Neural progenitor cell (in vitro differentiated cells): ENCODE results near the gene ANG. TPM values are rescaled to one million over a fixed set of nuclear protein-coding genes. Genes with fewer than 3 reads are reported as not detected.
A peak's percentile ranks its signal among the peaks of the same experiment; 100 is the strongest.

Experiments
- DNase-seq: peaks from one replicate; pipeline ENCODE4 v3.0.0-alpha.2; 2016; ENCODE audit warnings: low spot score
- H2AFZ ChIP-seq: fragments of 200-600 bp; sonication (generic); replicated peaks from 2 replicates; pipeline ENCODE4 v1.6.1; 2016; ENCODE audit warnings: antibody characterized with exemption
- H3F3A ChIP-seq: fragments of 200-600 bp; sonication (generic); 2 replicates; pipeline ENCODE4 v1.6.1; 2016; ENCODE audit warnings: antibody characterized with exemption, low read depth
- H3K27ac ChIP-seq: fragments of 200-600 bp; sonication (generic); 2 replicates; pipeline ENCODE4 v1.5.1; 2016; ENCODE audit warnings: mild to moderate bottlenecking
- H3K27me3 ChIP-seq: fragments of 200-600 bp; sonication (generic); 2 replicates; pipeline ENCODE4 v1.6.1; 2016; ENCODE audit warnings: mild to moderate bottlenecking, moderate library complexity
- H3K36me3 ChIP-seq: fragments of 200-600 bp; sonication (generic); 2 replicates; pipeline ENCODE4 v1.5.1; 2016
- H3K4me1 ChIP-seq: fragments of 200-600 bp; sonication (generic); 2 replicates; pipeline ENCODE4 v1.6.1; 2016; ENCODE audit warnings: mixed run types
- H3K4me2 ChIP-seq: fragments of 200-600 bp; sonication (generic); 2 replicates; pipeline ENCODE4 v1.6.1; 2016
- H3K4me3 ChIP-seq: fragments of 200-600 bp; sonication (generic); 2 replicates; pipeline ENCODE4 v1.5.1; 2016
- H3K79me2 ChIP-seq: fragments of 200-600 bp; sonication (generic); 2 replicates; pipeline ENCODE4 v1.6.1; 2016; ENCODE audit warnings: low read depth
- H3K9ac ChIP-seq: fragments of 200-600 bp; sonication (generic); 2 replicates; pipeline ENCODE4 v1.6.1; 2016
- H3K9me3 ChIP-seq: fragments of 200-600 bp; sonication (generic); 2 replicates; pipeline ENCODE4 v1.5.1; 2016; ENCODE audit warnings: low read depth
- H4K20me1 ChIP-seq: fragments of 200-600 bp; sonication (generic); 2 replicates; pipeline ENCODE4 v1.6.1; 2016; ENCODE audit warnings: low read depth
- H3K27ac Mint-ChIP-seq: 3 replicates; pipeline ENCODE4 v1.8.0; 2021; ENCODE audit warnings: mixed read lengths
- H3K27me3 Mint-ChIP-seq: 2 replicates; pipeline ENCODE4 v1.8.0; 2022; ENCODE audit warnings: low read depth, mild to moderate bottlenecking, inconsistent platforms, moderate library complexity, mixed read lengths; ENCODE audit not compliant: insufficient read depth
- H3K36me3 Mint-ChIP-seq: 3 replicates; pipeline ENCODE4 v1.8.0; 2021; ENCODE audit warnings: mixed read lengths
- H3K4me1 Mint-ChIP-seq: 3 replicates; pipeline ENCODE4 v1.8.0; 2021; ENCODE audit warnings: mixed read lengths
- H3K4me3 Mint-ChIP-seq: 3 replicates; pipeline ENCODE4 v1.8.0; 2021; ENCODE audit warnings: mild to moderate bottlenecking, moderate library complexity, mixed read lengths
- H3K9me3 Mint-ChIP-seq: 3 replicates; pipeline ENCODE4 v1.8.0; 2020; ENCODE audit warnings: mixed read lengths
- CTCF ChIP-seq: fragments of 200-600 bp; sonication (generic); IDR thresholded peaks from 2 replicates; pipeline ENCODE4 v1.5.1; 2017; ENCODE audit warnings: antibody characterized with exemption, mild to moderate bottlenecking
- EZH2 ChIP-seq: fragments of 200-600 bp; sonication (generic); IDR thresholded peaks from 2 replicates; pipeline ENCODE4 v1.6.1; 2017; ENCODE audit warnings: antibody characterized with exemption, mild to moderate bottlenecking, moderate library complexity
- EZH2phosphoT487 ChIP-seq: fragments of 200-600 bp; sonication (generic); IDR thresholded peaks from 2 replicates; pipeline ENCODE4 v1.6.1; 2017; ENCODE audit warnings: antibody characterized with exemption
- total RNA-seq: library from RNA; depleted of rRNA; stranded (reverse); fragments of >200 nt; gene quantifications from 2 replicates; pipeline ENCODE4 v1.2.3, GENCODE V29; 2015; ENCODE audit warnings: low replicate concordance

Gene ANG
- total RNA-seq, 1 donor from 2014 or later: not detected

DNA sequence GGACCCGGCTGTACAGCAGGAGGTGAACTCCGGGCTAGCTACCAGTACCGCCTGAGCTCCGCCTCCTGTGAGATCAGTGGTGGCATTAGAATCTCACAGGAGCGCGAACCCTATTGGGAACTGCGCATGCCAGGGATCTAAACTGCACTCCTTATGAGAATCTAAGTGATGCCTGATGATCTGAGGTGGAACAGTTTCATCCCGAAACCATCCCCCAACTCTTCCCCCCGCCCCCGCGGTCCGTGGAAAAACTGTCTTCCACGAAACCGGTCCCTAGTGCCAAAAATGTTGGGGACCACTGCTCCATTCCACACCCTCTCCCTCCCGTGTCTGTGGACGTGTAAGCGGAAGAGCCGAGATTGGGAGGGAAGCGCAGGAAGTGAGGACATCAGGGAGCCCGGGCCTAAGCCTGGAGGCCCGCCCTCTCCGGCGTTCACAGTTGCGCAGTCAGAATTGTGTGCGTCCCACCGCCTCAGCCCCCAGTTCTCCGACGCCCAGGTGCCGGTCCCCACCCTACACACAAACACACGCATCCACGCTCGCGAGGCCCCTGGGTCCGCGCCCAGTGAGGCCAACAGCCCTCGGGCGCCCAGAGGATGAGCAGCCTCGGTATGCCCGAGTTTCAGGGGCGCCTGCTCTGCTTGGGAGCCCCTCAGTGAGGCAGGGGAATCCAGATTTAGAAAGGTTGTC is 6.0 kb upstream of the ANG start:
- Mint-ChIP-seq H3K36me3 (no peaks in the 10 kb centered on the region), H3K4me3 (no peak overlapping the region), H3K4me1 (peaks cover 21% of the 10 kb centered on the region), H3K9me3 (peaks cover 7% of the 10 kb centered on the region), H3K27ac (no peak overlapping the region), H3K27me3 (peaks cover 7% of the 10 kb centered on the region)
- DNase-seq: peak; percentile 86
- H3F3A ChIP-seq: peaks cover 53% of the 10 kb centered on the region
- no peaks in the 10 kb centered on the region for H3K9me3 ChIP-seq
- peak overlapping the region; percentile 57 for H3K9ac ChIP-seq
- no peaks in the 10 kb centered on the region for H4K20me1 ChIP-seq
- TF ChIP-seq EZH2phosphoT487: no peak
- TF ChIP-seq EZH2: no peak
- no peak for TF ChIP-seq CTCF
- H3K36me3 ChIP-seq: no peaks in the 10 kb centered on the region
- peaks cover 18% of the 10 kb centered on the region for H3K27me3 ChIP-seq
- peak overlapping the region; percentile 91 for H2AFZ ChIP-seq
- H3K79me2 ChIP-seq: no peaks in the 10 kb centered on the region
- peak overlapping the region; percentile 87 for H3K4me2 ChIP-seq
- H3K27ac ChIP-seq: peak overlapping the region; percentile 68
- H3K4me3 ChIP-seq: peak overlapping the region; percentile 77
- peaks cover 8% of the 10 kb centered on the region for H3K4me1 ChIP-seq

DNA sequence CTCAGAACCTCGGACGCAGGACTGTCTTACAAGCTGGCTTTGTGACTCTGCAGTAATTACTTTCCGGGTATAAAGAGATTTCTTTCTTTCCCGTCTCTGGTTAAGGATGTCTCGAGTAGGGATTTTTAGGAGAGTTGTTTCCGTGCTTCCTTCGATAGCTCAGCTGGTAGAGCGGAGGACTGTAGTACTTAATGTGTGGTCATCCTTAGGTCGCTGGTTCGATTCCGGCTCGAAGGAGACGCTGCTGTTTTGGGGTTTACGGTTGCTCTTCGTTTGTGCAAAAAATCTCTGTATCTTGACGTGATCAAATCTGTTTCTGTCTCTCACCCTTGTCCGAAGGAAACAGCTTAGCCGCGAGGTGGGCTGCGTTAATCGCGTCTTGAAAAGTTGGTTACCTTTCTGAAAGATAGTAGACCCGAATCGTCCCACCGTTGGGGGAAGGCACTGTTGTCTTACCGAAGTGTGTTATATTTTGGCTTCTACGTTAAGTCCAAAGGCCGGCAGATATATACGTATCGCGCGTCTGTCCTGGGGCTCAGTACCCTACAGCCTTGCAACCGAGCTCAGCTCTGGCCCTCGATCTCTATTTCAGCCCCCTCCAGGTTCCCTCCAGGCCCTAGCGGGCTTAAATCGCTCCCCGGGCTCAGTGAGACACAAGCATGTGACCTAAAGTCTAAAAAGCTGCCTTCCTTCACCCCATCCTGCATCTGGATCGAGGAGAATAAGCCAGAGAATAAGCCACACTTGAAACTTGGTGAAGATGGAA is 5.3 kb upstream of the ANG start:
- H3K4me2 ChIP-seq: peak overlapping the region; percentile 87
- peak overlapping the region; percentile 77 for H3K4me3 ChIP-seq
- Mint-ChIP-seq H3K27ac (no peak overlapping the region), H3K4me1 (peaks cover 21% of the 10 kb centered on the region), H3K4me3 (no peak overlapping the region), H3K27me3 (peaks cover 7% of the 10 kb centered on the region), H3K9me3 (peaks cover 7% of the 10 kb centered on the region), H3K36me3 (no peaks in the 10 kb centered on the region)
- peaks cover 53% of the 10 kb centered on the region for H3F3A ChIP-seq
- DNase-seq: peak; percentile 88
- no peaks in the 10 kb centered on the region for H4K20me1 ChIP-seq
- peak overlapping the region; percentile 68 for H3K27ac ChIP-seq
- peak overlapping the region; percentile 93 for H2AFZ ChIP-seq
- no peaks in the 10 kb centered on the region for H3K79me2 ChIP-seq
- no peaks in the 10 kb centered on the region for H3K36me3 ChIP-seq
- TF ChIP-seq EZH2: no peak
- no peak for TF ChIP-seq CTCF
- no peak for TF ChIP-seq EZH2phosphoT487
- H3K4me1 ChIP-seq: peaks cover 8% of the 10 kb centered on the region
- H3K9ac ChIP-seq: peak overlapping the region; percentile 57
- peaks cover 18% of the 10 kb centered on the region for H3K27me3 ChIP-seq
- H3K9me3 ChIP-seq: no peaks in the 10 kb centered on the region

DNA sequence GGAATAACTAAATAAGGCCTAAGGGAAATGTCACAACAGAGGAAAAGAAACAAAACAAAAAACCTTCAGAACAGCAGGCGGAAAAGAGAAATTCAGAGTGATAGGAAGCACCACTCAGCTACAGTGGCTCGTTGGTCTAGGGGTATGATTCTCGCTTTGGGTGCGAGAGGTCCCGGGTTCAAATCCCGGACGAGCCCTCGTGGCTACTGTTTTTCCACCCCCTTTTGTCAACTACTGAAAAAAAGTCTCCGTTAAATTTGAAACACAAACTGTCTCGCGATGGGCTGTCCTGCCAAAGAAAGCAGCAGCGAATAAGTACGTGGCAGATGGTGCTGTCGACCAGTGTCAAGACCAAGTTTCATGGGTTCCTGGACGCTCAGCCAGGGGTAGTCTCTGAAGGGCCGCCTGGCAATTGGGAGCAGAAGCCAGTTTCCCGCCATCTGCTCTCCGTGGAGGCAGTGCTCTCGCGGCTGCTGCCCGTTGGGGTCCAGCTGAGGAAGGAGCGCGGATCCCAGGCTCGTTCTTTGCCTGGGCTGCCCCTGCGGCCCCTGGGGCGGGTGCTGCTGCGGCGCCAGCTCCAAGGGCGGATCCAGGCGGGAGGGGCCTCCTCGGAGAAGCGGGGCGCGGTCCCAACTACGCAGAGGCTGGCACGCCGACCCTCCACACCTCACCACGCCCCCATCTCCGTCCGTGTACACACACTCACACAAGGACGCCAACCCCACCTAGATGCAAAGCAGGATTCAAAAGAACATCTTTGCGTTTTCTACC is 4.5 kb upstream of the ANG start, which contains the start of gene RNASE4:
TSS of gene RNASE4 (plus strand) at position 670 of the 771 bp plus-strand sequence. CDS start 14,812 bp downstream, outside the sequence.
- Mint-ChIP-seq H3K36me3 (no peaks in the 10 kb centered on the region), H3K27me3 (peaks cover 7% of the 10 kb centered on the region), H3K4me3 (no peak within 1 kb of the TSS), H3K27ac (peak within 1 kb of the TSS; percentile 42), H3K4me1 (peaks cover 21% of the 10 kb centered on the region), H3K9me3 (peaks cover 7% of the 10 kb centered on the region)
- peak within 1 kb of the TSS; percentile 94 for H2AFZ ChIP-seq
- peaks cover 18% of the 10 kb centered on the region for H3K27me3 ChIP-seq
- no peaks in the 10 kb centered on the region for H3K36me3 ChIP-seq
- peak within 1 kb of the TSS; percentile 0 for H3K27ac ChIP-seq
- peak within 1 kb of the TSS; percentile 87 for H3K4me2 ChIP-seq
- TF ChIP-seq CTCF (no peak), EZH2 (no peak)
- H3K9ac ChIP-seq: no peak within 1 kb of the TSS
- peaks cover 53% of the 10 kb centered on the region for H3F3A ChIP-seq
- H3K4me3 ChIP-seq: peak within 1 kb of the TSS; percentile 77
- H3K4me1 ChIP-seq: peaks cover 8% of the 10 kb centered on the region
- no peaks in the 10 kb centered on the region for H3K79me2 ChIP-seq
- H3K9me3 ChIP-seq: no peaks in the 10 kb centered on the region
- peak; percentile 77 for DNase-seq
- H4K20me1 ChIP-seq: no peaks in the 10 kb centered on the region
